Transverse colon (tissue), 4 donors: Measurements from ENCODE around the gene RSPO1. TPM values are rescaled to one million over a fixed set of nuclear protein-coding genes. Genes with fewer than 3 reads are reported as not detected.

Experiments used
- DNase-seq: peaks from one replicate; pipeline ENCODE4 v3.0.0-alpha.2; 2019
- H3K27ac ChIP-seq, 4 donors: fragments of 200-600 bp; sonication (generic); 2 replicates each; pipeline ENCODE4 v1.5.1; 2016 to 2018; ENCODE audit warnings: inconsistent platforms in 4 of 4
- H3K27me3 ChIP-seq: fragments of 200-600 bp; sonication (generic); 2 replicates; pipeline ENCODE4 v1.5.1; 2017; ENCODE audit warnings: inconsistent platforms
- H3K36me3 ChIP-seq, 4 donors: fragments of 200-600 bp; sonication (generic); 2 replicates each; pipeline ENCODE4 v1.5.1; 2017 to 2019; ENCODE audit warnings: inconsistent platforms in 4 of 4
- H3K4me1 ChIP-seq, 4 donors: fragments of 200-600 bp; sonication (generic); 2 replicates each; pipeline ENCODE4 v1.5.1; 2017 to 2020; ENCODE audit warnings: inconsistent platforms in 4 of 4
- H3K4me3 ChIP-seq, 4 donors: fragments of 200-600 bp; sonication (generic); 1 replicate in 1 of 4; 2 replicates in 3 of 4; pipeline versions ENCODE4 v1.5.1 to v1.6.1; 2017 to 2019; ENCODE audit warnings: inconsistent platforms in 4 of 4
- H3K9me3 ChIP-seq, 2 donors: fragments of 200-600 bp; sonication (generic); 2 replicates each; pipeline ENCODE4 v1.5.1; 2017 to 2019; ENCODE audit warnings: inconsistent platforms in 2 of 2
- CTCF ChIP-seq, 5 experiments: fragments of 200-600 bp in 3 of 5; fragments of 450-650 bp in 2 of 5; sonication (generic) in 3 of 5; IDR thresholded peaks; 1 replicate in 2 of 5; 2 replicates in 3 of 5; pipeline ENCODE4 v1.5.1; 2016 to 2017; ENCODE audit warnings: antibody characterized with exemption in 5 of 5, inconsistent platforms in 3 of 5, mild to moderate bottlenecking in 2 of 5, moderate library complexity in 1 of 5
- EP300 ChIP-seq: sonication (generic); formaldehyde crosslinking; IDR thresholded peaks from one replicate; pipeline ENCODE4 v1.6.1; 2017; ENCODE audit warnings: antibody characterized with exemption, low read depth
- POLR2A ChIP-seq: fragments of 450-650 bp; IDR thresholded peaks from one replicate; pipeline ENCODE4 v1.6.1; 2016; ENCODE audit warnings: antibody characterized with exemption, mild to moderate bottlenecking, moderate library complexity
- POLR2AphosphoS5 ChIP-seq, 3 donors: sonication (generic); formaldehyde crosslinking; IDR thresholded peaks; one replicate each; pipeline ENCODE4 v1.6.1; 2016; ENCODE audit warnings: antibody characterized with exemption in 3 of 3
- WGBS, 2 donors: methylation state at CpG; one replicate each; pipeline ENCODE4 v1.1.5; 2018; ENCODE audit warnings: low coverage in 1 of 2; 5-methylcytosine and 5-hydroxymethylcytosine counted together
- in situ Hi-C, 4 donors: fragments of 200-750 bp; cut with MboI; loops; one replicate each; pipeline versions ENCODE4 v1.15.0 to v1.15.1; 2017; ENCODE audit warnings: low sequenced_read_pairs in 3 of 4, low pct_ligation_motif_present in 1 of 4, low pct_unique_long_range_greater_than_20kb in 1 of 4
- intact Hi-C: fragments of 100-400 bp; cut with DNase I; formaldehyde crosslinking; loops from one replicate; pipeline ENCODE4 v1.15.1; 2023; ENCODE audit warnings: low total_unique reads
- total RNA-seq, 4 donors: library from RNA; depleted of rRNA; stranded (reverse); fragments of >200 nt; gene quantifications; one replicate each; pipeline ENCODE4 v1.1.0, GENCODE V29; 2016

Gene RSPO1
- total RNA-seq, 4 donors from 2014 or later: 0.40 to 11.6 (median 1.2) TPM

DNA sequence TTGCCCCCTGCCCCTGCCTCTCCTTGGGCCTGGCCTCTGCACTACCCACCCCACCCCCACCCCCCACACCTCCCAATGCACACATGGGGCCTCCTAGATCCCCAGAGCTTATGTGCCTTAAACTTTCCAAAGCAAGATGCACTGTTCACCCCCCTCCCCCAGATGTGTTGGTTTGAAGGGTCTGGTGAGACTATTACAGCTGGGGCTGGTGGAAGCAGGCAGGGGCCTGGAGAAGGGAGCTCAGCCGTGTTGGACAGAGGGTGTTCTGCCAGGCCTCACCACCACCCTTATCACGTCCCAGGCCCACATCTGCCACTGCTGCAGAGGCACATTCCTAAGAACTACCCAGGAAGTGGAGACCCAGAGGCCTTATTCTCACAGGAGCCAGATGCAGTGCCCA lies 18.3 kb upstream of the RSPO1 start:
- in situ Hi-C loops: loop anchor here in 1 of 4 donors (25.0 kb wide), 1 partner anchor 216 kb away; no protein-coding TSS in a partner anchor

GRCh38 chr1:37651803-37652202 lies 17.1 kb upstream of the RSPO1 start:
- Histone ChIP-seq H3K9me3 (no peaks in the 10 kb centered on the region), H3K4me1 (no peaks in the 10 kb centered on the region), H3K4me3 (no peak overlapping the region), H3K27ac (no peak overlapping the region), H3K36me3 (no peaks in the 10 kb centered on the region), H3K27me3 (no peaks in the 10 kb centered on the region)
- 80 to 81% methylated on average over 6 to 10 of the region's 10 CpGs for WGBS, 2 donors
- TF ChIP-seq CTCF (IDR thresholded peaks at IDR 0.05) (no peak), POLR2A (no peak), EP300 (no peak), POLR2AphosphoS5 (IDR thresholded peaks at IDR 0.05) (no peak)
- in situ Hi-C loops (loop anchor here in 1 of 4 donors (25.0 kb wide), 1 partner anchor 215 kb away; no protein-coding TSS in a partner anchor), intact Hi-C loops (no loop called here)
- DNase-seq: no peak

More for the DNA sequence above, 18.3 kb upstream of the RSPO1 start:
- H3K4me3 ChIP-seq: no peak overlapping the region
- H3K9me3 ChIP-seq: no peaks in the 10 kb centered on the region
- H3K36me3 ChIP-seq: no peaks in the 10 kb centered on the region
- TF ChIP-seq CTCF (IDR thresholded peaks at IDR 0.05) (no peak), EP300 (no peak), POLR2AphosphoS5 (IDR thresholded peaks at IDR 0.05) (no peak), POLR2A (no peak)
- H3K27me3 ChIP-seq: peaks cover 10% of the 10 kb centered on the region
- no peak for DNase-seq
- H3K27ac ChIP-seq: no peak overlapping the region
- no peaks in the 10 kb centered on the region for H3K4me1 ChIP-seq
- 94% methylated on average over 2 of the region's 2 CpGs; no CpG with 5 or more reads in 1 of the 2 donors for WGBS, 2 donors
- intact Hi-C loops: no loop called here

DNA sequence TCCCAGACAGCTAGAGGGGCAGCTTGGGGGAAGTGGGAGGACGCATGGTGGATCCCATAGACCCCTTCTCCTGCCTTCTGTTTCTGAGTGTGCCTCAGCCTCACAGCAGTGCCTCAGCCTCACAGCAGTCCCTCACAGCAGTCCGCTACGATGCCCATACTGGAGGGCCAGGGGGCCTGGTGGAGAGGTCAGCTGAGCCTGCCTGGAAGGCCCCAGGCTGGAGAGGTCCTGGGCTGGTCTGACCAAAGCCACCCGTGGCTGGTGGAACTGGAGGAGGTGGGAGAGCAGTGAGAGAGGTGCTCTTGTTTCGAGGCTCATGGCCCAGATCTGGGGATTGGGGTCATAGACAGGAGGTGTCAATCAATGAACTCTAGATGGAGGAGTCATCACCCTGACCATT lies 16.0 kb upstream of the RSPO1 start:
- in situ Hi-C loops: loop anchor here in 1 of 4 donors (25.0 kb wide), 1 partner anchor 213 kb away; no protein-coding TSS in a partner anchor
- Histone ChIP-seq H3K27me3 (peaks cover 7% of the 10 kb centered on the region), H3K9me3 (no peaks in the 10 kb centered on the region), H3K4me3 (no peak overlapping the region), H3K36me3 (no peaks in the 10 kb centered on the region), H3K27ac (no peak overlapping the region), H3K4me1 (no peaks in the 10 kb centered on the region)
- WGBS, 2 donors: 71% methylated on average over 5 of the region's 5 CpGs; no CpG with 5 or more reads in 1 of the 2 donors
- TF ChIP-seq EP300 (no peak), CTCF (IDR thresholded peaks at IDR 0.05) (no peak), POLR2A (no peak), POLR2AphosphoS5 (IDR thresholded peaks at IDR 0.05) (no peak)
- DNase-seq: no peak
- intact Hi-C loops: no loop called here

GRCh38 chr1:37650173-37650572 lies 15.5 kb upstream of the RSPO1 start:
- TF ChIP-seq CTCF (IDR thresholded peaks at IDR 0.05) (no peak), EP300 (no peak), POLR2AphosphoS5 (IDR thresholded peaks at IDR 0.05) (no peak), POLR2A (no peak)
- no peaks in the 10 kb centered on the region for H3K36me3 ChIP-seq
- intact Hi-C loops (no loop called here), in situ Hi-C loops (loop anchor here in 1 of 4 donors (25.0 kb wide), 1 partner anchor 213 kb away; no protein-coding TSS in a partner anchor)
- H3K4me3 ChIP-seq: no peak overlapping the region
- no peak for DNase-seq
- peaks cover 9% of the 10 kb centered on the region for H3K27me3 ChIP-seq
- H3K27ac ChIP-seq: no peak overlapping the region
- 66% methylated on average over 5 of the region's 5 CpGs; no CpG with 5 or more reads in 1 of the 2 donors for WGBS, 2 donors
- H3K4me1 ChIP-seq: no peaks in the 10 kb centered on the region
- no peaks in the 10 kb centered on the region for H3K9me3 ChIP-seq
